HG03139 (cell line): ENCODE measurements around the gene PAPSS2.

ENCODE experiments used
- ATAC-seq: cut with Tn5 transposase; IDR thresholded peaks from one replicate; pipeline ENCODE4 v1.9.1; 2021; ENCODE audit not compliant: unreplicated experiment

PAPSS2 gene

DNA sequence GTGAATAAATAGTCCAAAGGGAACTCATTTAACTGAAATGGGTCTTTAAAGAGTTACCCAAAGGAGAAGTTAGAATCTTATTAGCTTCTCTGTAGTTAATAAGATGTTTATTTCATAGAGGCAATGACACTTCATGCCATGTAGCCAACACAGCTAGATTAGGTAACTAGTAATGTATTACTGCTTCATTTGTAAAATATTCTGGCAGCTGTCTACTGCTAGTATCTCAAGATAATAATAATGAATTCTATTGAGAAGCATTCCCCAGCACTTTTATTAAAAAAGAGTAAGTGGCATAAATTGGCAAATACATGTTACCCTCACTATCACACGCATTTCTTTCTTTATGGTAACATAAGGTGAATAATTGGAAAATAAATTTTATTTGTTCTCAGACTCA lies 10.1 kb downstream of the PAPSS2 start:
- no peak for ATAC-seq

DNA sequence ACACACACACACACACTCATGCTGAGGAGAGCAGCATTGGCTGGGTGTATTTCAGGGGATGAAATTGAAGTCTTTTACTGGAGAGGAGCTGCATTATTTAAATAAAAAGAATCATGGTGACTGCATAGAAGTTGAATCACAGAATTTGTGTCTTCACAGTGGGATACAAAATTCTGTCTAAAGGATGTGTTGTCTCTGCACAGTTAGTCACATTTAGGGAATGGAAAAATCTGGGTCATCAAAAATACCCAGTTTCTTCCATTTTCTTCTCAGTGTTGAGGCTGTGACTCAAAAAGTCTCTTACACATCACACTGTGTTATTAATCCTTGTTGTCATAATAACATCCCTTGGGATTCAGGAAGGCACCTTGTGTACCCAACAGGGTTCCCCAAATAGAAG lies 10.9 kb downstream of the PAPSS2 start:
- ATAC-seq, result no peak

DNA sequence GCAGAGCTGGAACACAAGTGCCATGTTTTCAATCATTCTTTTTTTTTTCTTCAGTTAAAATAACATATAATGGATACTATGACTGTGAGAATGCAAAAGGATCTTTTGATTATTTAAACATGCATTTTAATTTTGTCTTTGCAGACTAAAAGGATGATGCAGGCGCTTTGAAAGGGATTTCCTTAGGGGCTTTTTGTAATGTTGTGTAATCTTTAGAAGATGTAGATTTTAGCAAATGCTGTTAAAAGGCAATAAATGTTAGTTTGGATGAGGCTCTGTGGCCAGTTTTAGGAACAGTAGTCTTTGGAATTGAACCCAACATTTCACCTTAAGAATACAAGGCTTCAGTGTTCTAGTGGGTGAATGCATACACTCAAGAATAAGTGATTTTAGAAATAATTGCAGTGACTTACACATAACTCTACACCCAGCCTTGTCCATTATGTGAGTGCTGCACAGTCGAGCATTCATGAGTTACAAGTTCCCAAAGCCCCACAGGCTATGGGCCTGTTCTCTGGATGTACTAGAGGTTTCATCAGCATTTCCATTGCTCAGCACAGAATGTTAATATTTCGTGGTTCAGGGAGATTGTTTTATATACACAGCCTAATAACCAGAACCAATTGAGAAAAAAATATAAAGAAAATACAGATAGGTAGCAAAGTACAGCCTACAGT lies 11.6 kb downstream of the PAPSS2 start:
- ATAC-seq, result no peak

DNA sequence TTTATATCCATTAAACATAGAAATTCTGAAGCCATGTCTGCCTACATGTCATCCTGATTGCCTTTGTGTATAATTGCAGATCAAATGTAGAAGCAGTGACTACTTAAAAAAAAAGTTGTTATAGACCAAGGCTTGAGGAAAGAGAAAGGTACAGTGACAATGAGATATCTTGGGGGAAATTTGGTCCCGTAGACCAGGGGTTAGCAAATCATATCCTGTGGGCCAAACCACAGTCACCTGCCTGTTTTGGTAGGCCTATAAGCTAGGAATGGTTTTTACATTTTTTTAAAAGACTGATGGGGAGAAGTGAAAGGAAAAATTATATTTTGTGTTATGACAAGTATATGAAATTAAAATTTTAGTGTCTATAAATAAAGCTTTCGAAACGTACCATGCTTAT lies 12.9 kb downstream of the PAPSS2 start:
- no peak for ATAC-seq

DNA sequence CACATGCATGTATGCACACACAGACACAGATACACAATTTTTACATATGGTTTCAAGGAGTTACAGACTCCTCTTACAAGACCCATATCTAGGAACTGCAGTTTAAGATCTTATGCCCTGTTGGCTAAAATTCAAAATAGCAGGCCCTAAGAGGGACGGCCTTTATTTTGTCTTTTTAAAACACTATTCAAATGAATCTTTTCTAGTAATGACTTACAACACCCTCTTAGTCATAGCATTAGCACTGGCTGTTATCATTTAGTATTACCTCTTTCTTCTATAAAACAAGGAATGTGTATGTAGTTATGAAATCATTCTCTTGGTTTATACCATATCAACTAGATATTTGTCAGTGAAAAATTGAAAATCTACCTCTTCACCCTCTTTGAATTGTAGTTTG lies 15.3 kb downstream of the PAPSS2 start:
- ATAC-seq, result no peak

DNA sequence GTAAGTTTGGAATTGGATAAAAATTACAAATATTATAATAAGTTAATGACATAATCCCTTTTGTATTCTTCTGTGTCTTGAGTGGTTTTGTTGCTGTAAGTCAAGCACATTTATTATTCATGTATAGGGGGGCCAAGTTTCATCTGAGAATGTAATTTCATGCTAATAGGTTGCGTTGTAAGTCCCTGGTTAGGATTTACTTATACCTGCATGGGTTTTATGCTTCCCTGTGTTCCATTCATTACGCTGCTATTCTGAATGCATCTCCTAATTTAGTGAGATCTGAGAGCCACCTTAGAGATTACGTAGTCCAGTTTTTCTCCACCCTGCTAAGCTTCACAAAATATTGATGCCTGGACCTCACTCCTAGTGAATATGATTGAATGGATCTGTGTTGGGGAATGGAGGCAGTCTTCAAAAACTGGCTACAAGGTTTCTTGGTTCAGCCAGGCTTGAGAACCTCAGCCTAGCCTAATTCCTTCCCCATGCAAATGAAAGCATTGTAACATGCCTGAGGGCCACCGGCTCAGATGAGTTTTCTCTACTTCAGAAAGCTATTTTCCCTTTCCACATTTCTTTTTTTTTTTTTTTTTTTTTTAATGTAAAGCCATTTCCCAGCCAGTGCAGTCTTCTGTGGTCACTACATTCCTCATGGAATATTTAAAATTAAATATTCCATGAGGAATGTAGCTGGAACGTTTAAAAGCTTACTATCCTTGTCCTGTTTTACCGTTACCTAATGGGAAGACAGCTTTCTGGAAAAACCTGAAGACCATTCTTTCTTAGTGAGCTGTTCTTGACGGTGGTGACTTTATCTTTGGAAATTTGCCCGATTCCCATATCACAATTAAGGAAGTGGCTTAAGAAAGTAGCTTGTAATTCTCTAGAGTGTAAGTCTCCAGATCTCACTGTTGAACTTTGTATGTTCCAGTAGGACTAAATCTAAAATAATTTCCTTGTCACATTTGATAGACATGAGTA lies 16.0 kb downstream of the PAPSS2 start:
- no peak for ATAC-seq

DNA sequence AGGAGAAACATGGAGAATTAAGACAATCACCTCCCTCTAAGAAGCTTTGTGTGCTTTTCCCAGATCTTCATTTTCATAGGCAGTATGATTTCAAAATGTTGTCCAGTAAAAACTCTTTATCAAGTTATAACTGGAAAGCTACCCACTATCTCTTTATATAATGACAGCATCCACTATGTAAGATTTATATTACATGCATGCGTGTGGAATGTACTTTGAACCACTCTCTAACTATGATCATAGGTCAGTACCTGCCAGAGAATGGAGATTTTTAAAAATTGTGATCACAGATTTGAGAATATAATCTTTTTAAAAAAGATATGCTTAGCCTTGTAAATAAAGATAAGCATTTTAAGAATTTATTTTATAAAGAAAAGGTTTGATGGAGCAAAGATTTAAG lies 17.9 kb downstream of the PAPSS2 start:
- ATAC-seq, result no peak

DNA sequence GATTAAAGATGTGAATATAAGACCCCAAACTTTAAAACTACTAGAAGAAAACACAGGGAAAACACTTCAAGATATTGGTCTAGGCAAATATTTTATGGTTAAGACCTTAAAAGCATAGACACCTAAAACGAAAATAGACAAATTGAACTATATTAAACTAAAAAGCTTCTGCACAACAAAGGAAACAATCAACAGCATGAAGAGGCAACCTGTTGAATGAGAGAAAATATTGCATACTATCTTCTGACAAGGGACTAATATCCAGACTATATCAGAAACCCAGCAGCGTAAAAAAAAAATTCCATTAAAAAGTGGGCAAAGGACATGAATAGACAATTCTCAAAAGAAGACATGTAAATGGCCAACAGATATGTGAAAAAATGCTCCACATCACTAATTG lies 18.6 kb downstream of the PAPSS2 start:
- no peak for ATAC-seq

DNA sequence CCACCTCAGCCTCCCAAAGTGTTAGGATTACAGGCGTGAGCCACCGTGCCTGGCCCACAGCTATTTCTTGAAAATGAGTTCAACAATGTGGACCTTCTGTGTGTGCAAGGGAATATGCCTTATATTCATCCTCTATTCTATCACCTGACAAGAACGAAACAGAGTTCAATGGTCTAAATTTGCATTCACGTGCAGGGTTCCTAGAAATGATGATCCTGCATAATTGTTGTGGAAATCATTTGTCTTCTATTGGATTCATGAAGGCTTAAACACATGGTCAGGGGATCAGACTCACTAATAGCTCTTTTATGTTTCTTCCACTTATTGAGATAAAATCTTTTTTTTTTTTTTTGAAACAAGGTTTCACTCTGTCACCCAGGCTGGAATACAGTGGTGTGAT lies 23.7 kb downstream of the PAPSS2 start:
- no peak for ATAC-seq

DNA sequence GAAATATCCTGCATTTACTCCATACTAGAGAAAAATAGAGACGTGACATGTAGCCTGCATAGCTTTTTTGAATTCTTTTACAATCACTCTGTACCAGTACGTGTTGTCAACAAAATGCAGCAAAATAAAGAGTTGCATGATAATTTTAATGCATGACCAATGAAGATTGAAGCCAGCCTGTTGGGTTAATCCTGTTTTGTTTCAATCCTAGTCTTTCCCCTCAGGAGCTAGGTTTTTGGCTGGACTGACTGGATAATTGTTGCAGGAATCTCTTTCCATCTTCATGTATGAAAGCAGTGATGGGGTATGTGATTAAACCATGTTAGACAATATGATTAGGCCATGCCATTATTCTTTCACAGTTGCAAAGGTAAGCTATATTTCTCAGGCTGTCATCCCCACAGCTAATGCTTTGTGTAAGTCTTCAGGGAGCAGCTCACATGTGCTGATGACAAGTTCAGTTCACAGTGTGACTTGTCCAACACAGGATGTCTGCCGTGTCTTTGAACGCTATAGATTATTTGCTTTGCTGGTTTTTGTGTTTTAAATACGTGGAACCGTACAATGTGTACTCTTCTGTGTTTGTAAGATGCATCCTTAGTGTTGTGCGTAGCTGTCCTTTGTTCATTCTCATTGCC lies 24.4 kb downstream of the PAPSS2 start:
- no peak for ATAC-seq

DNA sequence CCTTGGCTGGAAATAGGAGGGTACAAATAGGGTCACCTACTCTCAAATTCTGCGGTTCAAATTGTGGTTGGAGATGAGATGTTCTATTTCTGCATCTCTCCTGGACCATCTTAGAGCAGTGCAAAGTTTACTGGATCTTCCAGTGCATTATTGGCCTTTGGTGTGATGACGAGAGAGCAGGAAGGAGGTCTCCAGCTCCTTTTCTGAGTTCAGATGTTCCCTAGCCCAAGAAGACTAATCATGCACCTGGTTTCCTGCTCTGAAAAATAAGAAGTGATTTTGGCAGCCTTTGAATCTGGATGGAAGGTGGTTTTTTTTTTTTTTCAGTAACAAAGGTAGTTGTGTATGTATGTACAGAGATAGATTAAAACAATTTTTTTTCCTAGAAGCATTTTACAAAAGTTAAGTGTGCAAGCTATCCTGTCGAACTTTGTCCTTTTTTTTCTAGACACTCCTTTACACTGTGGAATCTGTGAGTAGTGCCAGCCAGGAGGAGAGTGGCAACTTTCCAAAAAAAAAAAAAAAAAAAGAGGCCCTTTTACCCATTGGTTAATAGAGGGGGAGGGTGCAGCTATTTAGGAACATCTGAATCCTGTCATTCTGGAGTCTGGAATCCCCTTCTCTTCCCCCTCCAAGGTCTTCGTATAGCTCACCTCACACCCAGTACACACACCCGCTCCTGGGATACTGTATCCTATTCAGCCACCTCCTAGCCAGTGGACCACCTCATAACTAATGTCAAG lies 26.3 kb downstream of the PAPSS2 start:
- ATAC-seq, result no peak

DNA sequence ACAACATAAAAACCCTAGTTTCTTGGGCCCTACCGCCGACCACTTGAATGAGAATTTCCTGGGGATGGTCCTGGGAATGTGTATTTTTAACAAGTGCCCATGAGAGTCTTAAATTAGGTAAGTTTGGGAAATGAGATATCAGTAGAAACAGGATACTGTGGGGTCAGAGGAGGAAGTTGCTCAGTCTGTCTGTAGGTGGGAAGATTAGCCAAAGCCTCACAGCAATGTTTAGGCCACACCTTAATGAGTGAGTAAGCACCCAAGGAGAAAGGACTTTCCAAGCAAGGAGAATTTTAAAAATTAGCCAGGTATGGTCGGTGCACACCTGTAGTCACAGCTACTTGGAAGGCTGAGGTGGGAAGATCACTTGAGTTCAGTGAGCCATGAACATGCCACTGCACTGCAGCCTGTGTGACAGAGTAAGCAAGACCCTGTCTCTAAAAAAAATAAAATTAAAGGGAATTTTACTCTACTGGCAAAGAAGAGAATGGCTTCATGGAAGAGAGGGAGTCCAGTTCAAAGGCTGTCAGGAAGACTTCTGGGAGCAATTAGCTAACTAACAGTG lies 31.9 kb downstream of the PAPSS2 start:
- no peak for ATAC-seq

DNA sequence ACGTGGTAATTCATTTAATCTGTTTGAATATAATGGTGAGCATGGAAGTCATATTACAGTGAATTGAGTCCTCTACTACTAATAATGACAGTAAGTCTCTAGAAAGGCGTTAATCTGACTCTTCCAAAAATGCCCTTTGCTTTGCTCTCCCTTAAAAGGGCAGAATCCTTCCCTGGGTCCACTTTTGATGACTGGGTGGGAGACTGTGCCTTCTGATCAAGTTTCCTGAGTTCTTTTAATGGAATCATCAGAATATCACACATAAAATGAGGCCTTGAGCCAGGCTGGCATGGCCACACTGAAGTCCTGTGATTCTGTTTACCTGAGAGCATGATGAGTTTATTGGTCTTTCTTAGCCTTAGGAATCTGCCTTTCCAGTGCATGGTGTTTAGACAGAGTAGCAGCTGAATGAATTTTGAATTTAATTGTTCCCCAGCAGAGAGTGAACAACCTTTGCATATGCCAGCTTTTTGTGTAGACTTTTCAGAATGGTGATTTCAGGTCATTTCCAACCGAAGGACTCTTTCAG lies 33.3 kb downstream of the PAPSS2 start:
- no peak for ATAC-seq

DNA sequence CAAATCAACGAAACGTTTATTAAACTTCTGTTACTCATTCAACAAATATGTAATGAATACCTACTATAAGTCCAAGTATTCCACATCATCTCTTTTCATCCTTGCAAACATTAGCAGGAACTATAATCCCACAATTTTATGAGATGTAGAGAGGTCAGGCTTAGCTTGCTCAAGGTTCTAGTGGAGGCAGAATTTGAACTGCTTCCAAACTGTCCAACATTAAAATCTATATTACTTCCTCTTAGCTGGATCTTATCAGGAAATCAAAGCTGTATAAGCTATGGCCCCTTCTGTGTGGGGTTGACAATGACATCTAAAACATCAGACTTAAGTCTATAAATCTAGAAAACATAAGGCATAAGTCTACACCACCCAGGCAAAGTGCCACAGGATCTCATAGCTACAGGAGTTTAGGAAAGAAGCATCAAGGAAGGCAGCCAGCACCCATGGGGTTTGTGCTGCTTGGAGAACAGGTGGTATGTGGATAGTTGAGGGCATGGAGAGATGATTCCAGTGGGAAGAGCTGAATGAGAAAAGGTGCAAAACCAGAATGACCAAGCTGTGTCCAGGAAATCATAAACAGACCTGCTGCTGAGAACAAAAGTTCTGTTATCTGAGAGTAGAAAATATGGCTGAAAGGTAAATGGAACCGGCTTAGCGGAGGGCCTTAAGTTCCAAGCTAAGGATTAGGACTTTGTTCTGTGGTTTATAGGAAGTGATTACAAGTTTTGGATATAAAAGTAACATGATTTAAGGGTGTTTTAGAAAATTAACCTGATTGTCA lies 34.5 kb downstream of the PAPSS2 start:
- ATAC-seq, result no peak

DNA sequence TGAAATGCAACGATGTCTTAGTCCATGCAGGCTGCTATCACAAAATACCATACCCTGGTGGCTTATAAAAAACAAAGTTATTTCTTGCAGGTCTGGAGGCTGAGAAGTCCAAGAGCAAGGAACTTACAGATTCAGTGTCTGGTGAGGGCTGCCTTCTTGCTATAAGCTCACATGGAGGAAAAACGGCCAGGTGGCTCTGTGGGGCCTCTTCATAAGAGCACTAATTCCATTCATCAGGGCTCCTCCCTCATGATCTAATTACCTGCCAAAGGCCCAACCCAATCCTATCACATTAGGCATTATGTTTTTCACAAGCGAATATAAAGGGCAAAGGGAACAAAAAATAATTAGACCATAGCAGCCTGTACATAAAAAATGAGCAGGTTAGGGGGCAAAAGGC lies 35.4 kb downstream of the PAPSS2 start:
- no peak for ATAC-seq

DNA sequence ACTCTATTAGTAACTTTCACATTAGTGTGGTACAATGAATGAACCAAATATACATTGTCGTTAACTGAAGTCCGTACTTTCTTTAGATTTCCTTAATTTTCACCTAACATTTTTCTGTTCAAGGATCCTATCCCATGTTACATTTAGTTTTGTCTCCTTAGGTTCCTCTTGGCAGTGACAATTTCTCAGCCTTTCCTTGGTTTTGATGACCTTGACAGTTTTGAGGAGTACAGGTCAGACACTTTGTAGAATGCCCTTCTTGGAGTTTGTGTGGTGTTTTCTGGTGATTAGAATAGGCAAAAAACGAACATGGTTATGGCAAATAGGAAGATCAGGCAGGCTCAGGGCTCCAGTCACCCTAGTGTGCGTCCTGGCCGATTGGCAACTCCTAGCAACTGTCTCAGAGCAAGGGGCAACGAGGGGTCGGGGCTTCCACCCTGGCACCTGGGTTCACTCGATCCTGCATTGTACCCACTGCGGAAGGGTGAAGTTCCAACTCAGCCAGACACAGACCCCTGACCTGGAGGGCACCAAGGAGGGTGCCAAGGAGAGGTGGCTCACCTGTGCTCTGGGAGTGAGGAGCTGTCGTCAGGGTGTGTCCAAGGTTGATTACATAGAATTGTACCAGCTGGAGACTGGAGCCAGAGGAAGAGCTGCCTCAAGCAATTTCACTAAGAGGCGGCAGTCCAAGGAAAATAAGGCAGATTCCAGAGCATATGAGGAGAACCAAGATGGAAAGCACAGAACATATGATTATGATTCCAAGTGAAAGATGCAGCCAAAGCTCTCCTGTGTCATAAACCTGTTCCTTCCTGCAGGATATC lies 37.5 kb downstream of the PAPSS2 start:
- ATAC-seq, result no peak

DNA sequence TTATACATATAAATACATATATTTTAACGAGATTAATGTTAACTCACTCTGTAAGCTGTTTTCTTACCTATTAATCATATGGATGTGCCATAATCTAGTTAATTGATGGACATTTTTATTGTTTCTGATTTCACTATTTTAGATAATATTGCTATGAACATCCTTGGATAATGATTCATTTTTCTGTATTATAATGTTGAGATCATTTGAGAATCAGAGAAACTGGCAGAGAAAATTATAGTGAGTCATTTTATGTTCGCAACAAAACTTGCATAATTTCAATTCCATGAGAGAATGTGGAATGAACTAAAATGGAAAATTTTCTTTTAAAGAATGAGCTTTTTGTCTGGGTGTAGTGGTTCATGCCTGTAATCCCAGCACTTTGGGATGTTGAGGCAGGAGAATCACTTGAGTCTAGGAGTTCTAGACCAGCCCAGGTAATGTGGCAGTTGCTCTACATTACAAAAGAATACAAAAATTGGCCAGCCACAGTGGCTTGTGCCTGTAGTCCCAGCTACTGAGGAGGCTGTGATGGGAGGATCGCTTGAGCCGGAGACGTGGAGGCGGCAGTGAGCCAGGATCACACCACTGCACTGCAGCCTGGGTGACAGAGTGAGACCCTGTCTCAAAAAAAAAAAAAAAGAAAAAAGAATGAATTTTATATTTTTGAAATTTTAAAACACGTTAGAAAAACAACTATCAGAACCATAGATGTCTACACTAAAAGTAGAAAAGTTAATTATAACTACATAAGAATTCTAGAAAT lies 40.5 kb downstream of the PAPSS2 start:
- ATAC-seq, result no peak

DNA sequence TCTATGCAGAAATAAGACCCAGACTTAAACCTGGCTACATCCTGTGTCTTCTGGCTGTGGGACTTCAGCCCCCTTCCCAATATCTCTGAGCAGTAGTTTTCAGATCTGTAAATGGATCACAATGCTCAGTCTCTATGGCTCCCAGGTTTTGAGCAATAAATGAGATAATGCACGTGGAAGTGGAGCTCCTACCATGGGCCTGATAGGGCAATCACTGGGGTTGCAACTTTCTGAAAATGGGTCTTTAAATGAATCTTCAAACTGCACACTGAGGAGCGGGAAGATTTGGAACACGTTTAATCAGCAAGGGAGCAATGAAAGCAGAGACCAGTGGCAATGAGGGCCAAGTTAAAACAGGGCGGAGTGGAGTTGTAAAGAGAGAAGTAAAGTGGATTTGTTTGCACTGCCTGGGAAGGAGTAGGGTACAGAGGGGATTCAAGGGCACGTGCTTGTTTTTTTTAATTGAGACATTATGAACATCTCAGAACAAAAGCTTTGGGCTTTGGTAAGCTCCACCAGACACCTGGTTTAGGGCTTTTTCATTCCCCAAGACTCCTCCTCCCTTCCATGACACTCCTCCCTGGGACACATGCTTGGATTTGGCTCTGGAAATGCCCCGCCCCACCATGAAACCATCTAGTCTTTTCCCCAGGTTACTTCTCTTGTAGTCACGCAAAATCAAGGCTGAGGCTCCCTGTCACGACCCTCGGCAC lies 42.7 kb downstream of the PAPSS2 start:
- no peak for ATAC-seq
